ENCODE data around the gene HHIPL1.

The HHIPL1 gene

GRCh38 chr14:99612071-99612737 lies 32.7 kb upstream of the HHIPL1 start:
- no peak for DNase-seq

GRCh38 chr14:99612738-99613330 lies 32.1 kb upstream of the HHIPL1 start:
- no peak for DNase-seq

GRCh38 chr14:99615497-99616157 lies 29.3 kb upstream of the HHIPL1 start:
- DNase-seq: no peak

GRCh38 chr14:99616832-99617800 lies 27.8 kb upstream of the HHIPL1 start:
- no peak for DNase-seq

GRCh38 chr14:99619835-99620834 lies 24.8 kb upstream of the HHIPL1 start:
- no peak for DNase-seq

- DNase-seq: no peak
Observed at GRCh38 chr14:99621948-99622347, 23.0 kb upstream of the HHIPL1 start.

- DNase-seq: no peak
Observed at GRCh38 chr14:99624024-99624423, 20.9 kb upstream of the HHIPL1 start.

- no peak for DNase-seq
Observed at GRCh38 chr14:99624971-99625370, 20.0 kb upstream of the HHIPL1 start.

- DNase-seq: no peak
Observed at GRCh38 chr14:99625476-99625875, 19.5 kb upstream of the HHIPL1 start.

- no peak for DNase-seq
Observed at GRCh38 chr14:99626041-99626648, 18.8 kb upstream of the HHIPL1 start.

- no peak for DNase-seq
Observed at GRCh38 chr14:99627100-99627499, 17.8 kb upstream of the HHIPL1 start.

- no peak for DNase-seq
Observed at GRCh38 chr14:99627510-99628381, 17.2 kb upstream of the HHIPL1 start.

GRCh38 chr14:99628887-99629618 lies 15.9 kb upstream of the HHIPL1 start:
- peak; percentile 60 for DNase-seq

- DNase-seq: no peak
Observed at GRCh38 chr14:99630202-99630601, 14.7 kb upstream of the HHIPL1 start.

GRCh38 chr14:99632410-99633035 lies 12.4 kb upstream of the HHIPL1 start:
- DNase-seq: no peak

- DNase-seq: no peak
Observed at GRCh38 chr14:99633141-99633540, 11.8 kb upstream of the HHIPL1 start.

GRCh38 chr14:99633918-99634317 lies 11.0 kb upstream of the HHIPL1 start:
- no peak for DNase-seq

- no peak for DNase-seq
Observed at GRCh38 chr14:99634443-99634842, 10.5 kb upstream of the HHIPL1 start.

- DNase-seq: no peak
Observed at GRCh38 chr14:99635116-99635515, 9.8 kb upstream of the HHIPL1 start.
